HCT116 (cell line): ENCODE data around the gene COX6B2. TPM values are rescaled to one million over a fixed set of nuclear protein-coding genes. Genes with fewer than 3 reads are reported as not detected.

Experiments
- ATAC-seq: fragments of 200-7000 bp; cut with Tn5 transposase; 2 replicates; pipeline ENCODE4 v1.9.1; 2020; ENCODE audit warnings: mild to moderate bottlenecking, moderate library complexity
- BruUV-seq: library from RNA; stranded (reverse); fragments of 400-500 nt; replicated peaks from 2 replicates; lab custom pipeline; 2021; lab: Mats Ljungman, UMichigan
- CTCF ChIA-PET: fragments of 300-600 bp; sonication (Branson Sonifier 250); formaldehyde crosslinking; loops from one replicate; lab custom pipeline; 2021; ENCODE audit warnings: antibody characterized with exemption; lab: Charles Lee
- POLR2A ChIA-PET: fragments of 300-600, 350-600 bp; sonication (Branson Sonifier 250); formaldehyde crosslinking; loops from one replicate; lab custom pipeline; 2021; ENCODE audit warnings: antibody characterized with exemption; lab: Charles Lee
- RAD21 ChIA-PET, 2 experiments: fragments of 300-600 bp; sonication (Branson Sonifier 250); formaldehyde crosslinking; loops; one replicate each; lab custom pipeline; 2023; ENCODE audit warnings: low total read pairs in 2 of 2; ENCODE audit not compliant: uncharacterized antibody in 2 of 2, unreplicated experiment in 2 of 2, low non-redundant PET in 1 of 2; lab: Charles Lee
- DNase-seq: peaks from one replicate; pipeline ENCODE4 v3.0.0-alpha.2; 2010; ENCODE audit warnings: low read depth, low spot score
- H2AFZ ChIP-seq: fragments of 200-600 bp; shearing (Covaris generic), sonication (generic); 2 replicates; pipeline ENCODE4 v1.6.1; 2017; ENCODE audit warnings: low read depth, mixed run types, mixed read lengths, antibody characterized with exemption, low read length; ENCODE audit not compliant: poor library complexity, severe bottlenecking
- H3K27ac ChIP-seq: 2 replicates; pipeline ENCODE4 v1.5.1; 2012; ENCODE audit warnings: low read depth, low read length
- H3K27me3 ChIP-seq: fragments of 200-600 bp; sonication (generic); 2 replicates; pipeline ENCODE4 v1.6.1; 2016; ENCODE audit warnings: mixed run types, low read length, mixed read lengths; ENCODE audit not compliant: insufficient read depth
- H3K36me3 ChIP-seq, 2 experiments: fragments of 200-500 bp in 1 of 2; fragments of 200-600 bp in 1 of 2; sonication (Bioruptor generic) in 1 of 2; sonication (generic) in 1 of 2; 2 replicates each; pipeline versions ENCODE4 v1.5.1 to v1.6.1; 2014 to 2016; ENCODE audit warnings: low read length in 2 of 2, inconsistent platforms in 1 of 2, mixed read lengths in 1 of 2, mixed run types in 1 of 2; ENCODE audit not compliant: insufficient read depth in 2 of 2, control insufficient read depth in 1 of 2
- H3K4me1 ChIP-seq, 2 experiments: fragments of 200-600 bp in 1 of 2; sonication (generic) in 1 of 2; 2 replicates each; pipeline versions ENCODE4 v1.5.1 to v1.6.1; 2012 to 2017; ENCODE audit warnings: low read length in 2 of 2, inconsistent platforms in 1 of 2, mild to moderate bottlenecking in 1 of 2, mixed read lengths in 1 of 2, mixed run types in 1 of 2, moderate library complexity in 1 of 2; ENCODE audit not compliant: insufficient read depth in 2 of 2, control insufficient read depth in 1 of 2
- H3K4me2 ChIP-seq: fragments of 200-600 bp; sonication (generic); 2 replicates; pipeline ENCODE4 v1.6.1; 2017; ENCODE audit warnings: mixed run types, low read length, mixed read lengths
- H3K4me3 ChIP-seq, 2 experiments: fragments of 200-600 bp in 1 of 2; sonication (generic) in 1 of 2; replicated peaks in 1 of 2; 2 replicates each; pipeline ENCODE4 v1.5.1; 2011 to 2016; ENCODE audit warnings: low read length in 2 of 2, control low read depth in 1 of 2, low read depth in 1 of 2, mild to moderate bottlenecking in 1 of 2, mixed read lengths in 1 of 2, mixed run types in 1 of 2
- H3K79me2 ChIP-seq: fragments of 200-600 bp; sonication (generic); 2 replicates; pipeline ENCODE4 v1.6.1; 2017; ENCODE audit warnings: mild to moderate bottlenecking, mixed run types, low read length, moderate library complexity, mixed read lengths; ENCODE audit not compliant: insufficient read depth
- H3K9ac ChIP-seq: fragments of 200-600 bp; sonication (generic); 2 replicates; pipeline ENCODE4 v1.6.1; 2016; ENCODE audit warnings: low read length, mixed read lengths
- H3K9me2 ChIP-seq: fragments of 200-600 bp; sonication (generic), shearing (Covaris generic); 2 replicates; pipeline ENCODE4 v1.6.1; 2017; ENCODE audit warnings: mixed run types, mild to moderate bottlenecking, moderate library complexity; ENCODE audit not compliant: insufficient read depth
- H3K9me3 ChIP-seq, 2 experiments: fragments of 200-500 bp in 1 of 2; fragments of 200-600 bp in 1 of 2; sonication (Bioruptor generic) in 1 of 2; sonication (generic) in 1 of 2; 2 replicates each; pipeline ENCODE4 v1.6.1; 2014 to 2017; ENCODE audit warnings: low read length in 2 of 2, mixed read lengths in 2 of 2, inconsistent platforms in 1 of 2, low read depth in 1 of 2, mild to moderate bottlenecking in 1 of 2, mixed run types in 1 of 2, moderate library complexity in 1 of 2; ENCODE audit not compliant: control insufficient read depth in 1 of 2, insufficient read depth in 1 of 2
- H4K20me1 ChIP-seq: fragments of 200-600 bp; sonication (generic), shearing (Covaris generic); 2 replicates; pipeline ENCODE4 v1.6.1; 2017; ENCODE audit warnings: mixed run types, mild to moderate bottlenecking, moderate library complexity; ENCODE audit not compliant: insufficient read depth
- CBX3 ChIP-seq: IDR thresholded peaks from 2 replicates; pipeline ENCODE4 v1.6.1; 2012; ENCODE audit warnings: low read depth
- CEBPB ChIP-seq: IDR thresholded peaks from 2 replicates; pipeline ENCODE4 v1.6.1; 2012; ENCODE audit warnings: low read depth
- EZH2phosphoT487 ChIP-seq: fragments of 200-600 bp; IDR thresholded peaks from 2 replicates; pipeline ENCODE4 v1.6.1; 2018; ENCODE audit warnings: antibody characterized with exemption, borderline replicate concordance
- JUND ChIP-seq: IDR thresholded peaks from 2 replicates; pipeline ENCODE4 v1.6.1; 2012
- POLR2AphosphoS5 ChIP-seq: IDR thresholded peaks from 2 replicates; pipeline ENCODE4 v1.6.1; 2011; ENCODE audit warnings: mild to moderate bottlenecking, low read depth, low read length, moderate library complexity
- RAD21 ChIP-seq: IDR thresholded peaks from 2 replicates; pipeline ENCODE4 v1.6.1; 2012; ENCODE audit warnings: low read depth, mild to moderate bottlenecking
- SIN3A ChIP-seq: IDR thresholded peaks from 2 replicates; pipeline ENCODE4 v1.6.1; 2012; ENCODE audit warnings: low read depth
- SP1 ChIP-seq: IDR thresholded peaks from 2 replicates; pipeline ENCODE4 v1.6.1; 2012; ENCODE audit warnings: low read depth
- TCF7L2 ChIP-seq: IDR thresholded peaks from 2 replicates; pipeline ENCODE4 v1.7.0; 2011; ENCODE audit warnings: borderline replicate concordance, inconsistent platforms; ENCODE audit not compliant: insufficient read depth, insufficient read length; ENCODE audit errors: extremely low read depth
- ZFX ChIP-seq: fragments of 450-650 bp; IDR thresholded peaks from 2 replicates; pipeline ENCODE4 v1.6.1; 2017
- ZNF274 ChIP-seq: fragments of 200-500 bp; sonication (Bioruptor generic); IDR thresholded peaks from 2 replicates; pipeline ENCODE4 v1.6.1; 2014; ENCODE audit warnings: mild to moderate bottlenecking, low read depth, low read length, inconsistent platforms
- intact Hi-C: fragments of 100-400 bp; cut with micrococcal nuclease; formaldehyde crosslinking; loops from 2 replicates; pipeline ENCODE4 v1.10.0; 2022
- total RNA-seq: library from RNA; stranded (reverse); gene quantifications from one replicate; pipeline ENCODE4 v1.2.1, GENCODE V29; 2021; ENCODE audit not compliant: unreplicated experiment
- TF ChIP-seq, protein P1 (sequence below): IDR thresholded peaks from 2 replicates; pipeline ENCODE4 v1.6.1; 2012; ENCODE audit warnings: low read depth
- TF ChIP-seq, protein P2 (sequence below): IDR thresholded peaks from 2 replicates; pipeline ENCODE4 v1.6.1; 2012
- TF ChIP-seq, protein P3 (sequence below): IDR thresholded peaks from 2 replicates; pipeline ENCODE4 v1.6.1; 2012

Gene COX6B2
- total RNA-seq, 1 experiment from 2014 or later, result 2.4 TPM

DNA sequence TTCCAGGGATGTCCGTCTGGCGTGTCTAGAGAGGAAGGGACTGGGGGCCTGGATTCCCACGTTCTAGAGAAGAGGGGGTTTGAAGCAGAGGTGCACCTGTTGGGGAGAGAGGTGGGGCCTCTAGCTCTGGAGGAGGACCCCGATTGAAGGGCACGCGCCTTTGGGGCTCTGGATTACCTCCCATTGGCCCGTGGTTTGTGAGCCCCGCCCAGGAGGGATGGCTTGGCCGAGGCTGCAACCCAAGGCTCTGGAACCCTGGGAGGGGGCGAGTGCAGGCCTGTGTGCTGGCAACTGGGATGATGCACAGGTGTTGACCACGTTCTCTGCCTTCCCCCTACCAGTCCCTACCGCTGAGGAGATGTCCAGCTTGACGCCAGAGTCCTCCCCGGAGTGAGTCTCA is 49.5 kb downstream of the COX6B2 start (continued):
- TF ChIP-seq, protein P1, sequence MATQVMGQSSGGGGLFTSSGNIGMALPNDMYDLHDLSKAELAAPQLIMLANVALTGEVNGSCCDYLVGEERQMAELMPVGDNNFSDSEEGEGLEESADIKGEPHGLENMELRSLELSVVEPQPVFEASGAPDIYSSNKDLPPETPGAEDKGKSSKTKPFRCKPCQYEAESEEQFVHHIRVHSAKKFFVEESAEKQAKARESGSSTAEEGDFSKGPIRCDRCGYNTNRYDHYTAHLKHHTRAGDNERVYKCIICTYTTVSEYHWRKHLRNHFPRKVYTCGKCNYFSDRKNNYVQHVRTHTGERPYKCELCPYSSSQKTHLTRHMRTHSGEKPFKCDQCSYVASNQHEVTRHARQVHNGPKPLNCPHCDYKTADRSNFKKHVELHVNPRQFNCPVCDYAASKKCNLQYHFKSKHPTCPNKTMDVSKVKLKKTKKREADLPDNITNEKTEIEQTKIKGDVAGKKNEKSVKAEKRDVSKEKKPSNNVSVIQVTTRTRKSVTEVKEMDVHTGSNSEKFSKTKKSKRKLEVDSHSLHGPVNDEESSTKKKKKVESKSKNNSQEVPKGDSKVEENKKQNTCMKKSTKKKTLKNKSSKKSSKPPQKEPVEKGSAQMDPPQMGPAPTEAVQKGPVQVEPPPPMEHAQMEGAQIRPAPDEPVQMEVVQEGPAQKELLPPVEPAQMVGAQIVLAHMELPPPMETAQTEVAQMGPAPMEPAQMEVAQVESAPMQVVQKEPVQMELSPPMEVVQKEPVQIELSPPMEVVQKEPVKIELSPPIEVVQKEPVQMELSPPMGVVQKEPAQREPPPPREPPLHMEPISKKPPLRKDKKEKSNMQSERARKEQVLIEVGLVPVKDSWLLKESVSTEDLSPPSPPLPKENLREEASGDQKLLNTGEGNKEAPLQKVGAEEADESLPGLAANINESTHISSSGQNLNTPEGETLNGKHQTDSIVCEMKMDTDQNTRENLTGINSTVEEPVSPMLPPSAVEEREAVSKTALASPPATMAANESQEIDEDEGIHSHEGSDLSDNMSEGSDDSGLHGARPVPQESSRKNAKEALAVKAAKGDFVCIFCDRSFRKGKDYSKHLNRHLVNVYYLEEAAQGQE, result no peak
- TF ChIP-seq RAD21, result no peak
- TF ChIP-seq SP1, result no peak
- no peak for TF ChIP-seq POLR2AphosphoS5
- no peak for TF ChIP-seq ZNF274
- TF ChIP-seq TCF7L2, result no peak
- TF ChIP-seq, protein P2, sequence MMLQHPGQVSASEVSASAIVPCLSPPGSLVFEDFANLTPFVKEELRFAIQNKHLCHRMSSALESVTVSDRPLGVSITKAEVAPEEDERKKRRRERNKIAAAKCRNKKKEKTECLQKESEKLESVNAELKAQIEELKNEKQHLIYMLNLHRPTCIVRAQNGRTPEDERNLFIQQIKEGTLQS, result no peak

DNA sequence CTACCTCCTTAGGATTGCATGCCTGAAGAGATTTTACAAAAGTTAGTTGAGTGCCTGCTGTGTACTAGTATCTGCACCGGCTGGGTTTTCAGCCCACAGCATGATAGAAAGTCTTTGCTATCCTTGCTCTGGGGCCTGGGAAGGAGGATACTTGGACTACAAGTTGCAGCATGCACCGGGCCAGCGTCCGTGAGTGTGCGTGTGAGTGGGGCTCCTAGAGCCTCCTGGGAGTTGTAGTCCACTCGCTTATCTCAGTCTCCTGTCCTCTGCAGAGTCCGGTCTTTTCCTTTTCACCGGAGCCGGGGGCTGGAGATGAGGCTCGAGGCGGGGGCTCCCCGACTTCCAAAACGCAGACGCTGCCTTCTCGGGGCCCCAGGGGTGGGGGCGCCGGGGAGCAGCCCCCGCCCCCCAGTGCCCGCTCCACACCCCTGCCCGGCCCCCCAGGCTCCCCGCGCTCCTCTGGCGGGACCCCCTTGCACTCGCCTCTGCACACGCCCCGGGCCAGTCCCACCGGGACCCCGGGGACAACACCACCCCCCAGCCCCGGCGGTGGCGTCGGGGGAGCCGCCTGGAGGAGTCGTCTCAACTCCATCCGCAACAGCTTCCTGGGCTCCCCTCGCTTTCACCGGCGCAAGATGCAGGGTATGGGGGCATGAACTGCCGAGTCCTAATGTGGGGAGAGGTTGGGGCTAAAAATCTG is 50.1 kb downstream of the COX6B2 start:
- Histone ChIP-seq H3K79me2 (no peaks in the 10 kb centered on the region), H3K27me3 (no peaks in the 10 kb centered on the region), H3K36me3 (peaks cover 13 to 17% of the 10 kb centered on the region in 2 experiments; a peak in 3 of 4 replicates), H3K9me2 (no peaks in the 10 kb centered on the region), H3K4me1 (peaks cover 0 to 7% of the 10 kb centered on the region in 2 experiments; a peak in 1 of 4 replicates), H3K27ac (no peak overlapping the region), H3K9ac (no peak overlapping the region), H3K4me3 (no peak overlapping the region), H2AFZ (no peak overlapping the region), H3K9me3 (no peaks in the 10 kb centered on the region), H3K4me2 (no peak overlapping the region), H4K20me1 (no peaks in the 10 kb centered on the region)
- TF ChIP-seq SIN3A, result no peak
- no peak for TF ChIP-seq ZFX
- TF ChIP-seq, protein P3, sequence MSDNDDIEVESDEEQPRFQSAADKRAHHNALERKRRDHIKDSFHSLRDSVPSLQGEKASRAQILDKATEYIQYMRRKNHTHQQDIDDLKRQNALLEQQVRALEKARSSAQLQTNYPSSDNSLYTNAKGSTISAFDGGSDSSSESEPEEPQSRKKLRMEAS, result no peak
- TF ChIP-seq SP1, result no peak
- TF ChIP-seq CEBPB, result no peak
- no peak for TF ChIP-seq TCF7L2
- TF ChIP-seq, protein P2, result no peak
- no peak for TF ChIP-seq CBX3
- no peak for TF ChIP-seq EZH2phosphoT487
- TF ChIP-seq JUND, result no peak
- no peak for TF ChIP-seq POLR2AphosphoS5
- ChIA-PET CTCF (no interaction called here), POLR2A (no interaction called here), RAD21 (no interaction called here)
- DNase-seq (no peak), ATAC-seq (peak; percentile 63)
- BruUV-seq, result no TSS peak
- intact Hi-C loops, result loop anchor here (5.0 kb wide), 1 partner anchor 78 kb away; the partner anchor contains the start of gene TMEM238
